ENCODE measurements around the gene REEP1. TPM values are rescaled to one million over a fixed set of nuclear protein-coding genes. Genes with fewer than 3 reads are reported as not detected.

Gene REEP1
- total and polyA plus RNA-seq, 2 of the 13 experiments (the other 11 are each of a cell fraction or from before 2014, with no cell fraction given): 0.27 TPM; not detected in 1

- Histone ChIP-seq H3K9me3 (ENCODE audit: low read length) (no peaks in the 10 kb centered on the region), H3K36me3 (replicated peaks in 1 of 2; ENCODE audit: control insufficient read depth in 1 of 2, insufficient read depth in 2 of 2, low read length in 2 of 2) (no peaks in the 10 kb centered on the region), H3K79me2 (ENCODE audit: insufficient read depth, low read length) (no peaks in the 10 kb centered on the region), H3K9ac (ENCODE audit: insufficient read depth, low read depth, low read length) (no peak overlapping the region), H3K4me2 (ENCODE audit: low read depth, low read length) (no peak overlapping the region), H3K27ac (ENCODE audit: extremely low read length, insufficient read depth, low read length) (no peak overlapping the region), H2AFZ (ENCODE audit: low read length) (no peak overlapping the region), H3K4me1 (ENCODE audit: insufficient read depth, low read length) (peaks cover 14% of the 10 kb centered on the region; the same call in 1 of the 2 replicates), H4K20me1 (ENCODE audit: insufficient read depth, low read length) (no peaks in the 10 kb centered on the region), H3K27me3 (ENCODE audit: control insufficient read depth in 1 of 2, insufficient read depth in 2 of 2, low read length in 2 of 2) (peaks cover 0 to 26% of the 10 kb centered on the region in 2 experiments; a peak in 3 of 5 replicates), H3K4me3 (replicated peaks in 1 of 3; ENCODE audit: insufficient read depth in 1 of 3, low read depth in 2 of 3, low read length in 3 of 3) (no peak overlapping the region)
- ChIA-PET CTCF (ENCODE audit: low intra/inter-chr PET ratio, low total read pairs) (no interaction called here), POLR2A (no interaction called here)
- intact Hi-C loops (cut with micrococcal nuclease; ENCODE audit: unreplicated experiment) (no loop called here), in situ Hi-C loops (cut with HindIII; ENCODE audit: extremely low pct_ligation_motif_present, low pct_unique_long_range_greater_than_20kb) (no loop called here)
- no peak for ATAC-seq
- BruUV-seq (replicated peaks): no TSS peak
- WGBS (ENCODE audit: low lambda C conversion rate): 3% methylated on average over 2 of the region's 2 CpGs
- no peak for DNase-seq (ENCODE audit: low spot score)
- no peak for TF ChIP-seq ZNF598 (CRISPR knock-in tag; IDR thresholded peaks at IDR 0.05; ENCODE audit: borderline replicate concordance)
- peak; percentile 53; the same call in 1 of the 2 replicates for TF ChIP-seq CEBPB (IDR thresholded peaks at IDR 0.05; ENCODE audit: borderline replicate concordance, low read depth, low read length)
- FAIRE-seq: no peak
Observed at GRCh38 chr2:86330001-86330400, 7.4 kb downstream of the REEP1 start.

GRCh38 chr2:86323273-86324021, 14.0 kb downstream of the REEP1 start:
- no peak overlapping the region for H3K4me3 ChIP-seq (replicated peaks in 1 of 3; ENCODE audit: insufficient read depth in 1 of 3, low read depth in 2 of 3, low read length in 3 of 3)
- 0 out of 5 replicates have a peak, but pooled peaks cover 0 to 23% of the 10 kb centered on the region in 2 experiments for H3K27me3 ChIP-seq (ENCODE audit: control insufficient read depth in 1 of 2, insufficient read depth in 2 of 2, low read length in 2 of 2)
- H3K9ac ChIP-seq (ENCODE audit: insufficient read depth, low read depth, low read length): no peak overlapping the region
- H2AFZ ChIP-seq (ENCODE audit: low read length): no peak overlapping the region
- H3K36me3 ChIP-seq (replicated peaks in 1 of 2; ENCODE audit: control insufficient read depth in 1 of 2, insufficient read depth in 2 of 2, low read length in 2 of 2): no peaks in the 10 kb centered on the region
- 31% methylated on average over 9 of the region's 9 CpGs for WGBS (ENCODE audit: low lambda C conversion rate)
- peaks cover 8% of the 10 kb centered on the region; the same call in 1 of the 2 replicates for H3K4me1 ChIP-seq (ENCODE audit: insufficient read depth, low read length)
- DNase-seq (ENCODE audit: low spot score) (no peak), ATAC-seq (no peak), FAIRE-seq (no peak)
- H4K20me1 ChIP-seq (ENCODE audit: insufficient read depth, low read length): no peaks in the 10 kb centered on the region
- H3K4me2 ChIP-seq (ENCODE audit: low read depth, low read length): no peak overlapping the region
- H3K9me3 ChIP-seq (ENCODE audit: low read length): no peaks in the 10 kb centered on the region
- POLR2A ChIA-PET: no interaction called here
- in situ Hi-C loops (cut with HindIII; ENCODE audit: extremely low pct_ligation_motif_present, low pct_unique_long_range_greater_than_20kb): no loop called here
- BruUV-seq (replicated peaks): no TSS peak
- no peak overlapping the region for H3K27ac ChIP-seq (ENCODE audit: extremely low read length, insufficient read depth, low read length)
- intact Hi-C loops (cut with micrococcal nuclease; ENCODE audit: unreplicated experiment): no loop called here
- CTCF ChIA-PET (ENCODE audit: low intra/inter-chr PET ratio, low total read pairs): no interaction called here
- H3K79me2 ChIP-seq (ENCODE audit: insufficient read depth, low read length): no peaks in the 10 kb centered on the region
- TF ChIP-seq NR2F1 (CRISPR knock-in tag; IDR thresholded peaks at IDR 0.05): no peak
- TF ChIP-seq ZNF776 (CRISPR knock-in tag; IDR thresholded peaks at IDR 0.05): no peak
- TF ChIP-seq RFX3 (CRISPR knock-in tag; IDR thresholded peaks at IDR 0.05): no peak
- no peak for TF ChIP-seq PHB2 (IDR thresholded peaks at IDR 0.05; ENCODE audit: partially characterized antibody)
- TF ChIP-seq TRIM22 (IDR thresholded peaks at IDR 0.05): no peak
- no peak for TF ChIP-seq AKNA (CRISPR knock-in tag; IDR thresholded peaks at IDR 0.05; ENCODE audit: borderline replicate concordance)
